Muscle layer of duodenum (tissue), 2 donors: ENCODE data around the gene FAM8A1.
"Not testable (repeated sequence)": the region's sequence is repeated elsewhere in the genome, so short reads cannot be mapped to it uniquely, and the experiment has no call there.

Experiments used
- H3K27ac ChIP-seq: one replicate; pipeline ENCODE4 v1.7.0; 2013; ENCODE audit warnings: mild to moderate bottlenecking, low read length
- H3K27me3 ChIP-seq: one replicate; pipeline ENCODE4 v1.7.0; 2013; ENCODE audit warnings: low read depth, mild to moderate bottlenecking, control low read depth, low read length
- H3K36me3 ChIP-seq, 2 donors: one replicate each; pipeline ENCODE4 v1.7.0; 2013; ENCODE audit warnings: low read length in 2 of 2, control low read depth in 1 of 2, mild to moderate bottlenecking in 1 of 2; ENCODE audit not compliant: insufficient read depth in 2 of 2, control insufficient read depth in 1 of 2
- H3K4me1 ChIP-seq, 2 donors: one replicate each; pipeline ENCODE4 v1.7.0; 2013; ENCODE audit warnings: low read length in 2 of 2, mild to moderate bottlenecking in 2 of 2, control low read depth in 1 of 2, moderate library complexity in 1 of 2; ENCODE audit not compliant: insufficient read depth in 2 of 2, control insufficient read depth in 1 of 2
- H3K4me3 ChIP-seq, 2 donors: one replicate each; pipeline ENCODE4 v1.7.0; 2013; ENCODE audit warnings: low read length in 2 of 2, low read depth in 1 of 2, mild to moderate bottlenecking in 1 of 2
- H3K9me3 ChIP-seq, 2 donors: one replicate each; pipeline ENCODE4 v1.7.0; 2013; ENCODE audit warnings: low read length in 2 of 2, control low read depth in 1 of 2, mild to moderate bottlenecking in 1 of 2; ENCODE audit not compliant: control insufficient read depth in 1 of 2
- donor health status: healthy.

Gene FAM8A1, protein sequence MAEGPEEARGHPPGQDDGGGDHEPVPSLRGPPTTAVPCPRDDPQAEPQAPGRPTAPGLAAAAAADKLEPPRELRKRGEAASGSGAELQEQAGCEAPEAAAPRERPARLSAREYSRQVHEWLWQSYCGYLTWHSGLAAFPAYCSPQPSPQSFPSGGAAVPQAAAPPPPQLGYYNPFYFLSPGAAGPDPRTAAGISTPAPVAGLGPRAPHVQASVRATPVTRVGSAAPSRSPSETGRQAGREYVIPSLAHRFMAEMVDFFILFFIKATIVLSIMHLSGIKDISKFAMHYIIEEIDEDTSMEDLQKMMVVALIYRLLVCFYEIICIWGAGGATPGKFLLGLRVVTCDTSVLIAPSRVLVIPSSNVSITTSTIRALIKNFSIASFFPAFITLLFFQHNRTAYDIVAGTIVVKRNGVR

DNA sequence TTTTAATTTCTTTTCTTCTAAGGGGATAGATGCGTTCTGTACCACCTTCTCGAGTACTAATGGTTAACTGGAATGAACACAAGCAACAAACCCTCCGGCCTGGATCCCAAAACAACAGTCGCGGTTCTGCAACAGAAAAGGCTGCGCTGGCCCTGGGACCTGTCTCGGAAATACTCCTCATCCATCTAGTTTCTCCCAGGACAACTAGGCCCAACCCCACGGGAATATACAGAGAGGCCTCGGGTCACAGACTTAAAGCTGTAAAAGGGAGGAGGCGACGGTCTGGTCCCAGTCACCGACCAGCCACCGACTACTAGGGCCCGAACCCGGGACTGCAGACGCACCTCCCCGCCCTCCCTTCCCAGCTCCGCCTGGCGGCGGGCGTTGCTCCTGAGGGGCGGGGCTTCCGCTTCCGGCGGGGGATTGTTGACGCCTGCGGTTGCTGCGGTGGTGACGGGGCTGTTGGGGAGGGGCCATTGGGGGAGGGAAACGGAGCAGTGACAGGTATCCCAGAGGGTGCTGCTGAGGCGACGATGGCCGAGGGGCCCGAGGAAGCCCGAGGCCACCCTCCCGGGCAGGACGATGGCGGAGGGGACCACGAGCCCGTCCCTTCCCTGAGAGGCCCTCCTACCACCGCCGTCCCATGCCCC lies at the start of gene FAM8A1:
TSS of gene FAM8A1 (plus strand) at position 426 of the 650 bp plus-strand sequence. CDS start at position 534, 108 bp downstream.
- Histone ChIP-seq H3K27me3 (no peaks in the 10 kb centered on the region), H3K4me3 (peak within 1 kb of the TSS; percentile 75 to 94), H3K36me3 (peaks cover 0 to 15% of the 10 kb centered on the region in 2 donors), H3K9me3 (no peaks in the 10 kb centered on the region), H3K4me1 (peaks cover 0 to 9% of the 10 kb centered on the region in 2 donors), H3K27ac (peak within 1 kb of the TSS; percentile 78)

DNA sequence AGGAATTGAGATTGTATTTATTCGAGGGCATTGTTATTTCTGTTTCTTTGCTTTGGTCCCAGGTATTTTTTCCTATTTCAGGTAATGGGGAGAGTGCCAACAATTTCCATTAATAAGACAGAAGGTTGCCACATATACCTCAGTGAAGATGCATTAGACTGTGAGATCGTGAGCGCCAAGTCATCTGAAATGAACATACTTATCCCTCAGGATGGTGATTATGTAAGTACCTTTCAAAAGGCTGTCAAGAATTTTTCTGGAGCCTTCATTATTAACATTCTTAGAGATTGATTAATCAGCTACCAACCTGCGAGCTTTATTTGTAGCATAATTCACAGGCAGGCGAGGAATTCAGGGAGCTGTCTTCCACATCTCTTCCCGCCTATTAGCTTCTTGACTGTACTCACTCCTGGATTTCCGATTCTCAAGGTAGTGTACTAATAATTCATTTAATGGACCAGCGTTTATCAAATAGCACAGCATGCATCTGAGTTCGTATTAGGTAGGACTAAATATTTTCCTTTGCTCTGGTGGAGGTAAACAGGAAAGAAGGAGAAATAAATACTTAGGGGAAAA lies 48.6 kb upstream of the FAM8A1 start:
- Histone ChIP-seq H3K27me3 (no peaks in the 10 kb centered on the region), H3K36me3 (peaks cover 0 to 19% of the 10 kb centered on the region in 2 donors), H3K27ac (no peak overlapping the region), H3K9me3 (no peaks in the 10 kb centered on the region), H3K4me1 (no peaks in the 10 kb centered on the region), H3K4me3 (no peak overlapping the region)

DNA sequence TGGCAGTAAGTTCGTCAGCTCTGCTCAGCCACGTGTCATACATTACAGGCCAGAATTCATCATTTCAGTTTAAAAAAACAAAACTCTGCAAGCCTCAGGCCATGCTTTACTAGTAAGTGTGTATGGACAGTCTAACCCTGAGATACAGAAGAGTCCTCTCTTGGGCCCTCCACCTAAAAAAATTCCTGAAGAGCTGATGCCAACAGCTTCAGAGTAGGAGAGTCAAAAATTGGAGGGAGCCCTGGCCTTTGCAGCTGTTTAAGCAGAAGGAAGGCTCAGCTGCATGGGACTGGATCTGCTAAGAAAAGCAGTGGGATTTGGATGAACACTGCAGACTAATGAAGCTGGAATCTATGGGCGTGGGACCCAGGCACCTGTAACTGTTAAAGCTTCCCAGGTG lies 47.2 kb upstream of the FAM8A1 start:
- no peak overlapping the region for H3K4me3 ChIP-seq
- no peaks in the 10 kb centered on the region for H3K4me1 ChIP-seq
- H3K9me3 ChIP-seq: no peaks in the 10 kb centered on the region
- H3K27me3 ChIP-seq: no peaks in the 10 kb centered on the region
- H3K36me3 ChIP-seq: peaks cover 0 to 22% of the 10 kb centered on the region in 2 donors
- H3K27ac ChIP-seq: no peak overlapping the region

DNA sequence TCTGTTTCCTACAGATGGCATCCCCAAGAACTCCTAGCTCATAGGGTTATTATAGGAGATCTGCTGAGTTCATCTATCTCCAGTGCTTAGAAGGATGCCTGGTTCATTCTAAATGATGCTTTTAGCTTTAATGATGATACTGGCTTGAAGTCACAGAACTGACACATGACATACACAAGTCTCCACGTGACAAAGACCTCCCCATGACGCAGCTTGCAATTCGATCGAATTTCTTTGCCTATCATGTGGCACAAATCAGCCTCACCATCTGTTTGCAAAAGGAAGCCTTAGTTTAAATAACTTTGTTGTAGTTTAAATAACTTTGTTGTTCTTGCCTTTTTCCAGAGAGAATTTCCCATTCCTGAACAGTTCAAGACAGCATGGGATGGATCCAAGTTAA lies 44.1 kb upstream of the FAM8A1 start:
- H3K27ac ChIP-seq: no peak overlapping the region
- H3K27me3 ChIP-seq: no peaks in the 10 kb centered on the region
- H3K36me3 ChIP-seq: peaks cover 0 to 22% of the 10 kb centered on the region in 2 donors
- H3K9me3 ChIP-seq: no peaks in the 10 kb centered on the region
- H3K4me1 ChIP-seq: no peaks in the 10 kb centered on the region
- H3K4me3 ChIP-seq: no peak overlapping the region

DNA sequence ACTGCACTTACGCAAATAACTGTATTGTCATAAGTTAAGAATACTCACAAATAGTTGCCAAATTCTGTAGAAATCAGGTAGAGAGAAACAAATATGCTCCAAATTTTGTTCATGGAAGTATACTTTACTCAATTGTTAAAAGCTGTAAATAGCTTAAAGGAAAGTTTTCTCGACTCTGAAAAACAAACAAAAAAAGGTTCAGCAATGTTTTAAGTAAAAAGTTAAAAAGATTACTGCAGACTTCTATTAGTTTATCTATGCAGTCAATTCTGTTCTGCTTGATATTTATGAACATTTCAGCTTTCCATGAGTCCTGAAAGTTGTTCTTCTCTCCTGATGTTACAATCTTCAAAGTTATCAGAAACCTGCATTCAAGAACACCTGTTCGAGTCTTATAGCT lies 37.5 kb upstream of the FAM8A1 start:
- Histone ChIP-seq H3K4me3 (no peak overlapping the region), H3K27ac (no peak overlapping the region), H3K27me3 (no peaks in the 10 kb centered on the region), H3K36me3 (no peaks in the 10 kb centered on the region), H3K4me1 (no peaks in the 10 kb centered on the region), H3K9me3 (no peaks in the 10 kb centered on the region)

DNA sequence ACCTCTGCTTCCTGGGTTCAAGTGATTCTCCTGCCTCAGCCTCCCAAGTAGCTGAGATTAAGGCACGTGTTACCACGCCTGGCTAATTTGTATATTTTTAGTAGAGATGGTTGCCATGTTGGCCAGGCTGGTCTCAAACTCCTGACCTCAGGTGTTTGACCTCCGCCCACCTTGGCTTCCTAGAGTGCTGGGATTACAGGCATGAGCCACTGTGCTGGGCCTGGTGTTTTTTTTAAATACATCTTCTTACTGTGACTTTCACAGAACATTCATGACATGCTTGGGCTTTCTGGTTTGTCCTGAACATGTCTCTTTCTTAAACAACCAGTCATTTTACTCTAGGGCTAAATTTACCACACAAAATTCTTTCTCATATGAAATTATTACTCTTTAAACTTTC lies 34.7 kb upstream of the FAM8A1 start:
- H3K4me3 ChIP-seq: no peak overlapping the region
- no peaks in the 10 kb centered on the region for H3K4me1 ChIP-seq
- H3K36me3 ChIP-seq: no peaks in the 10 kb centered on the region
- no peak overlapping the region for H3K27ac ChIP-seq
- H3K27me3 ChIP-seq: no peaks in the 10 kb centered on the region
- H3K9me3 ChIP-seq: no peaks in the 10 kb centered on the region

DNA sequence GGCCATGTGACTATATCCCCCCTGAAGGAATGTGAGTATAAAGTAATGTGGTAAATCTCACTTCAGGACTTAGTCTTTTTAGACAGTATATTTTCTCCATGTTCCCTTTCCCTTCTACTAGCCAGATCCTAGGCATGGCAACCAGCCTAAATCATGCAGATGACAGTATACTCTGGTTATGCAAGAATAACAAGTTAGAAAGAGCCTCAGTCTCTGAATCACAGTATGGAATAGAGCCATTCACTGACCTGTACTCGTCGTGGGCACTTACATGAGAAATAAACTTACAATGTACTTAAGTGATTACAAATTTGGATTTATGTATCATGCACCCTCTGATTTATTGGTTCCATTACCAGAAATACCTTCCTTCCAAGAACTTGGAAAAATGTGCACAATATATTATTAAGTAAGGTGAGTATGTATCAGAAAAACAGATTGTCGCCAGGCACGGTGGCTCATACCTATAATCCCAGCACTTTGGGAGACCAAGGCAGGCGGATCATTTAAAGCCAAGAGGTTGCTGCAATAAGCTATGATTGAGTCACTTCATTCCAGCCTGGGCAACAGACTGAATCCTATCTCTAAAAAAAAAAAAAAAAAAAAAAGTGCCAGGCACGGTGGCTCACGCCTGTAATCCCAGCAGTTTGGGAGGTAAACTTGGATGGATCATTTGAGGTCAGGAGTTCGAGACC lies 25.1 kb upstream of the FAM8A1 start:
- Histone ChIP-seq H3K9me3 (peaks cover 5 to 6% of the 10 kb centered on the region in 2 donors), H3K36me3 (no peaks in the 10 kb centered on the region), H3K4me3 (no peak overlapping the region), H3K27ac (no peak overlapping the region), H3K27me3 (no peaks in the 10 kb centered on the region), H3K4me1 (no peaks in the 10 kb centered on the region)

DNA sequence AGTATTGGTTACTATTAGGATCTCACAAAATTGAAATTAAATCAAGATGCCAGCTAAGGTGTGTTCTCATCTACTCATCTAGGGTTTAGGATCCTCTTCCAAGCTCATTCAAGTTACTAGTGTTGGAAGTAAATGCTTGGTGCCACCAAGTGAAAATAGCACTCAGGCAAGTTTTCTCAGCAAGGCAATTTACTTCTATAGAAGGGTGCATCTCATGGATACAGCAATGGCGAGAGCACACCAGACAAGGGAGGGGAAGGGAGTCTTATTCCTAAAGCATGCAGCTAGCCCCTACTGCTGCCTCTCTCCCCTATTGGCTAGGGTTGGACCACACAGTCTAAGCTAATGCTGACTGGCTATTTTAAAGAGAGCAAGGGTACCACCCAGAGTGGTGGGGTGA lies 23.0 kb upstream of the FAM8A1 start:
- Histone ChIP-seq H3K27ac (no peak overlapping the region), H3K4me3 (no peak overlapping the region), H3K36me3 (no peaks in the 10 kb centered on the region), H3K9me3 (peaks cover 5 to 6% of the 10 kb centered on the region in 2 donors), H3K27me3 (no peaks in the 10 kb centered on the region), H3K4me1 (no peaks in the 10 kb centered on the region)

DNA sequence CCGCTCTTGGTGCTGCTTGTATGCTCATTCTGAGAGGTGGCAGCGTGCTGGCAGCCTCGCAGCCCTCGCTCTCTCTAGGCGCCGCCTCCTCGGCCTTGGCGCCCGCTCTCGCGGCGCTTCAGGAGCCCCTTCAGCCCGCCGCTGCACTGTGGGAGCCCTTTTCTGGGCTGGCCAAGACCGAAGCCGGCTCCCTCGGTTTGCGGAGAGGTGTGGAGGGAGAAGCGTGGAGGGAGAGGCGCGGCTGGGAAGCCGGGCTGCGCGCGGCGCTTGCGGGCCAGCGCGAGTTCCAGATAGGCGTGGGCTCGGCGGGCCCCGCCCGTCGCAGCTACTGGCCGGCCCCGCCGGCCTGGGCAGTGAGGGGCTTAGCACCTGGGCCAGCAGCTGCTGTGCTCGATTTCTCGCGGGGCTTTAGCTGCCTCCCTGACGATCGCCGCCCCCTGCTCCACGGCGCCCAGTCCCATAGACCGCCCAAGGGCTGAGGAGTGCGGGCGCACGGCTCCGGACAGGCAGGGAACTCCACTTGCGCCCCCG lies 19.5 kb upstream of the FAM8A1 start:
- H3K27me3 ChIP-seq: no peaks in the 10 kb centered on the region
- peak overlapping the region; percentile 33 to 75 for H3K4me3 ChIP-seq
- H3K9me3 ChIP-seq: peaks cover 5 to 6% of the 10 kb centered on the region in 2 donors
- H3K27ac ChIP-seq: no peak overlapping the region
- H3K4me1 ChIP-seq: peaks cover 0 to 11% of the 10 kb centered on the region in 2 donors
- H3K36me3 ChIP-seq: no peaks in the 10 kb centered on the region

DNA sequence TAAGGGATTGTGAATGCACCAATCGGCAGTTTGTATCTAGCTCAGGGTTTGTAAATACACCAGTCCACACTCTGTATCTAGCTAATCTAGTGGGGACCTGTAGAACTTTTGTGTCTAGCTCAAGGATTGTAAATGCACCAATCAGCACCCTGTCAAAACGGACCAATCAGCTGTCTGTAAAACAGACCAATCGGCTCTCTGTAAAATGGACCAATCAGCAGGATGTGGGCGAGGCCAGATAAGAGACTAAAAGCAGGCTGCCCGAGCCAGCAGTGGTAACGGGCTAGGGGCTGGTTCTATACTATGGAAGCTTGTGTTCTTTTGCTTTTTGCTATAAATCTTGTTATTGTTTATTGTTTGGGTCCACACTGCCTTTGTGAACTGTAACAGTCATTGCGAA lies 18.8 kb upstream of the FAM8A1 start:
- H3K36me3 ChIP-seq, H3K27ac ChIP-seq, H3K4me3 ChIP-seq, H3K9me3 ChIP-seq, H3K27me3 ChIP-seq: not testable (repeated sequence)
- peaks cover 0 to 11% of the 10 kb centered on the region in 2 donors for H3K4me1 ChIP-seq

DNA sequence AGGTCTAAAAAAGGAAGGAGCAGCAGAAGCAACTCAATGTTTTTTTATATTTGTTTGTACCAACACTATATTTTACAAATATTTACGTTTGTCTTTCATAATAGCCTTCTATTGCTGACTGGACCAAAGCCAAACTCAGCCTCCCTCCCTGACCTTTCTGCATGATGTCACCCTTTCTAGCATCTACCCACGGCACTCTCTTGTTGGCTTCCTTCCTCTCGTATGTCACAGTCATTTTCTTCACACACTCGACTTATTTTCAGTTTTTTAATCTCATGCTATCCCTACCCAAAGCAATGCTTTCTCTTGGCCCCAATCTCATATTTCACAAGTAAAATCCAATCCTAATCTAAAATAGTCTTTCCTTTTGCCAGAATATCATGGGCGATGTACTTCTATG lies 16.3 kb upstream of the FAM8A1 start:
- Histone ChIP-seq H3K4me3 (no peak overlapping the region), H3K9me3 (no peaks in the 10 kb centered on the region), H3K27ac (peak overlapping the region; percentile 41), H3K36me3 (no peaks in the 10 kb centered on the region), H3K4me1 (peaks cover 0 to 11% of the 10 kb centered on the region in 2 donors), H3K27me3 (no peaks in the 10 kb centered on the region)
